ENCODE results near the gene SPATA13.
"Not testable (repeated sequence)": the region's sequence is repeated elsewhere in the genome, so short reads cannot be mapped to it uniquely, and the experiment has no call there.

SPATA13 gene

GRCh38 chr13:24202215-24202614 lies 41.7 kb downstream of the SPATA13 start:
- no peak for DNase-seq

GRCh38 chr13:24203273-24203672 lies 42.8 kb downstream of the SPATA13 start:
- DNase-seq: no peak

GRCh38 chr13:24203811-24204210 lies 43.3 kb downstream of the SPATA13 start:
- no peak for DNase-seq

GRCh38 chr13:24205076-24205475 lies 44.6 kb downstream of the SPATA13 start:
- not testable (repeated sequence) for DNase-seq

- no peak for DNase-seq
Measured at GRCh38 chr13:24207841-24208667, 47.5 kb downstream of the SPATA13 start.

- no peak for DNase-seq
Measured at GRCh38 chr13:24209138-24209537, 48.6 kb downstream of the SPATA13 start.

GRCh38 chr13:24212254-24212653 lies 51.7 kb downstream of the SPATA13 start:
- DNase-seq: no peak

GRCh38 chr13:24212674-24213073 lies 52.2 kb downstream of the SPATA13 start:
- DNase-seq: no peak

GRCh38 chr13:24213932-24214331 lies 53.4 kb downstream of the SPATA13 start:
- no peak for DNase-seq

- DNase-seq: no peak
Measured at GRCh38 chr13:24214528-24214927, 54.0 kb downstream of the SPATA13 start.

- no peak for DNase-seq
Measured at GRCh38 chr13:24215126-24215525, 54.6 kb downstream of the SPATA13 start.

- DNase-seq: no peak
Measured at GRCh38 chr13:24215732-24216131, 55.2 kb downstream of the SPATA13 start.

- DNase-seq: no peak
Measured at GRCh38 chr13:24216176-24216575, 55.7 kb downstream of the SPATA13 start.

- not testable (repeated sequence) for DNase-seq
Measured at GRCh38 chr13:24216779-24217178, 56.3 kb downstream of the SPATA13 start.

- DNase-seq: peak; percentile 28
Measured at GRCh38 chr13:24217601-24218281, 57.2 kb downstream of the SPATA13 start.

- no peak for DNase-seq
Measured at GRCh38 chr13:24218338-24218737, 57.8 kb downstream of the SPATA13 start.

- no peak for DNase-seq
Measured at GRCh38 chr13:24218977-24219376, 58.5 kb downstream of the SPATA13 start.

- DNase-seq: peak; percentile 40
Measured at GRCh38 chr13:24220086-24220703, 59.7 kb downstream of the SPATA13 start.

GRCh38 chr13:24221007-24221406 lies 60.5 kb downstream of the SPATA13 start:
- no peak for DNase-seq

GRCh38 chr13:24222756-24223155 lies 62.2 kb downstream of the SPATA13 start:
- no peak for DNase-seq

GRCh38 chr13:24223341-24224231 lies 63.1 kb downstream of the SPATA13 start:
- no peak for DNase-seq

GRCh38 chr13:24224232-24224680 lies 63.7 kb downstream of the SPATA13 start:
- DNase-seq: no peak

- no peak for DNase-seq
Measured at GRCh38 chr13:24225062-24225461, 64.5 kb downstream of the SPATA13 start.

Measured in NCI-H510A (cell line).